ENCODE results near the gene MMD.

DNA sequence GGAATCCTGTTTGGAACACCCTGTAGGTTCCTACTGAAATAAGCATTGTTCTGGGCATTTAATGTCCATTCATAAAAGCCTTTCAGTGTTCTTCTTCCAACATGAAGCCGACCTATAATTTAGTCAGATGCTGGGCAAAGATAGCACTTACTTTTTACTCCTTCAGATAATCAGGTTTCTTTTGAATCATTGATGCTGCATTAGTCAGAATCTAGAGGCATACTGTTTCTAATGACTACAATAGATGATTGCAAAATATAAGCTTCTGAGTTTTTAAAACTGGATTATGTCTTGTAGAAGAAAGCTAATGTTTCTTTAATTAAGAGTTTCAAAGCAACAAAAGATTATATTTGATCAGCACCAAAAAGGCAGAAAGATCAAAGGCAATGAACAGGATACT is 16.0 kb downstream of the MMD start:
- TF ChIP-seq, protein P1, sequence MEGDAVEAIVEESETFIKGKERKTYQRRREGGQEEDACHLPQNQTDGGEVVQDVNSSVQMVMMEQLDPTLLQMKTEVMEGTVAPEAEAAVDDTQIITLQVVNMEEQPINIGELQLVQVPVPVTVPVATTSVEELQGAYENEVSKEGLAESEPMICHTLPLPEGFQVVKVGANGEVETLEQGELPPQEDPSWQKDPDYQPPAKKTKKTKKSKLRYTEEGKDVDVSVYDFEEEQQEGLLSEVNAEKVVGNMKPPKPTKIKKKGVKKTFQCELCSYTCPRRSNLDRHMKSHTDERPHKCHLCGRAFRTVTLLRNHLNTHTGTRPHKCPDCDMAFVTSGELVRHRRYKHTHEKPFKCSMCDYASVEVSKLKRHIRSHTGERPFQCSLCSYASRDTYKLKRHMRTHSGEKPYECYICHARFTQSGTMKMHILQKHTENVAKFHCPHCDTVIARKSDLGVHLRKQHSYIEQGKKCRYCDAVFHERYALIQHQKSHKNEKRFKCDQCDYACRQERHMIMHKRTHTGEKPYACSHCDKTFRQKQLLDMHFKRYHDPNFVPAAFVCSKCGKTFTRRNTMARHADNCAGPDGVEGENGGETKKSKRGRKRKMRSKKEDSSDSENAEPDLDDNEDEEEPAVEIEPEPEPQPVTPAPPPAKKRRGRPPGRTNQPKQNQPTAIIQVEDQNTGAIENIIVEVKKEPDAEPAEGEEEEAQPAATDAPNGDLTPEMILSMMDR (IDR thresholded peaks at IDR 0.05) = no peak
- no peak for TF ChIP-seq POLR2A (IDR thresholded peaks at IDR 0.05)

All from heart left ventricle (tissue), 13 donors.